HG02840 (cell line): ENCODE data around the gene DTD1.
"Not testable (repeated sequence)": the region's sequence is repeated elsewhere in the genome, so short reads cannot be mapped to it uniquely, and the experiment has no call there.

Experiments
- ATAC-seq: cut with Tn5 transposase; IDR thresholded peaks from one replicate; pipeline ENCODE4 v1.9.1; 2021; ENCODE audit warnings: mild to moderate bottlenecking, moderate library complexity, moderate number of reproducible peaks; ENCODE audit not compliant: unreplicated experiment, low FRiP score

Gene DTD1

DNA sequence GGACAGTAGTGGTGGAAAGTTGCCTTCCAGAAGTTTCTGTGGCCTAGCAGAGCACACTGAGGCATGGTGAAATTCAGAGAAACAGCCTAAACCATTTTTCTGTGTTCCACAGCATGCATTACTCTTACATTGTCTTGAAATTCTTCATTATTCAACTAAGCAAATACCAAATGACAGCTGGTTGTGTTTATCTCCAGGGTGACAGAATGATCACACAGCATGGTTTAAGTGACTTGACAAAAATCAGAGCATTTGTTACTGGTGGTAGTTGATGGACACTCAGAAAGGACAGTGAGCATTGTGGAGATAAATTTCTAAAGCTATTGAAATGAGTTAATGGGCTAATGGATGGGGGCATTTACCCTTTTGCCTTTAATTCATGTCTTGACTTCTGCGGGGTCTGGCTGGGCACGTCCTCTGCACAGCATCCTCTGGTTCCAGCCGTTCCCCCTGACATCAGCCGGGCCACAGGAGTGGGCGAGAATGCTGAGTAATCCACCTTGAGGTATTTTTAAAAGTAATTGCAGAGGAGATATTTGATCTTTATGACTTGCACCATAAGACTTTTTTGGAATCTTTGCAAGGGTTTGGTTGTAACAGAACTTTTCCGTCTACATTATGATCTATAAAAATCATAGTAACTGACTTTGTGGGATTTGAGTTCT is 146.8 kb downstream of the DTD1 start:
- ATAC-seq = no peak

DNA sequence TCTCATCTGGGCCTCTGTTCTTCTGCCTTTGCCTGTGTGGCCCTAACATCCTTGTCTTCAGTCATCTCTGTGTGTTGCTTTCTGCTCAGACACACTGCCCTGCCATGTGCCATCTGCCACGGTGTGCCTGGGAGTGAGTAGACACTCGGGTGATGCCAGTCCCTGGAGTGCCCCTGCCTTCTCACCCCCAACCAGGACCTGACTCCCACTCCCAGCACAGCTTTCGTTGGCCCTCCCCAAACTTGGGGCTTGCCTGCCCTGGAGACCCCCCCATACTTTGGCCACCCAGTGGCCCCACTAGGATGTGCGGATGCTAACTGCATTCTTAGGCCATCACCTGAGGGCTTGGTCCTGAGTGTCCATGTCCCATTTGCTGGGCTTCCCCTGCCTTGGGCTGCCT is 149.3 kb downstream of the DTD1 start:
- ATAC-seq = no peak

DNA sequence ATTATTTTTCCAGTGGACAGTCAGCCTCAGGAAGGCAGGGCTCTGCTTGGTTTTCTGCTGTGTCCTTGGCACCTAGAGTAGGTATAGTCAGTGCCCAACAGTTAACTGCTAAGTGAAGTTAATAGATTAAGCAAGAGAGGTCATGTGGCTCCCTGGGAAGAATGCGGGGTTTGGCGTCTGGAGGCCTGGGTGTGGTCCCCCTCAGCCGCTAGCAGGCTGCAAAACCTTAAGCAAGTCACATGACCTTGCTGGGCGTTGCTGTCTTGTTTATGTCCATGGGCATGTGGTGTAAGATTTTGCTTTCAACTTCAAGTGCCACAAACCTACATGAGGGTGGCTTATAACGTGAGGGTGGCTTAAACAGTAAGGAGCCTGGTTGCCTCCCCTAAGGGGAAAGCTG is 150.2 kb downstream of the DTD1 start:
- no peak for ATAC-seq

DNA sequence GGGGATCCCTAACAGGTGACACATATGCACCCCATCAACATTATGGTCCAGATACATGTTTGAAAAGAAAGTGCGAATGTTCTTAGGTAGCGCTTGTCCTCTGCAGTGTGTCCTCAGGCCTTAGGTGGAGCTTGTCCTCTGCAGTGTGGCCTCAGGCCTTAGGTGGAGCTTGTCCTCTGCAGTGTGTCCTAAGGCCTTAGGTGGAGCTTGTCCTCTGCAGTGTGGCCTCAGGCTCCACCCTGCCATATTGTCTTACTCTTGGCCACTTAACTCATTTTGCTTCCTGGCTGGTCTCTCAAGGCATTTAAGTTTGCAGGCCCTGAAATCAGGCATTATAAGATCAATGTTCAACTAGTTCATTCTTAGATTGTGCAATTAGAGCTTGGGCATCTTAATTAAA is 151.0 kb downstream of the DTD1 start:
- no peak for ATAC-seq

DNA sequence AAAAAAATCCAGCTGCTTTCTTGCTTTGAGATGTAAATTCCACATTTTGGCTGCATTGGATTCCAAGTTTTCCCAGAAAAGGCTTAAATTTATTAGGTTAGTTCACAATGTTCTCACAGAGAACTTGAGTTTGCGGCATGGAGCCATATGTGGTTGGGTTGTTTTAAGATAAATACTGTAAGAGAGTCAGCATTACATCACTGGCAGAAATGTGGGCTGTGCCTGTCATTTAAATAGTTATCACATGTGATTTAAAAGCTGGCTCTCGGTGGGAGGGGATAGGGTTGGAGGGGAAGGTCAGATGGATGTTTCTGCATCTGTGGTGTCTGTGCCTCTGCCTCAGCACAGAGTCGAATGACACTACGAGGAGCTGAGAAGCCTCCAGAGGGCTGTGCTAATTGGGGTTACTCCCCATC is 151.9 kb downstream of the DTD1 start:
- ATAC-seq = no peak

DNA sequence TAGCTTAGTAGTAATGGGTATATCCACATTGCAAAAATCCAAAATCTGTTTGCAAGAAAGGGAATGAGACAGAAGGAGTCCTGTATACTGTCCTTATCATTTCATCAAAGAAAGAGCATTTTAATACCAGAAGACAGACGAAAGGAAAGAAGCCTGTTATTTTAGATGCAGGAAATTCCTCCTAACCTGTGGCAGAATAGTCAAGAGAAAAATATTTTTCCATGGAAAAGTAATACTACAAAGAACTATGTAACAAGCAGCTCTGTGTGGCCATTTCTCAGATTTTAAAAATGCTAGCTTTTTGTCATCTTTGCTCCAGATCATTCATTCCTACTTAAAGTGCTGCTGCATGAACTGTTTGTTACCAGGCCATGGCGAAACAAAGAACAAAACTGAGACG is 152.9 kb downstream of the DTD1 start:
- no peak for ATAC-seq

DNA sequence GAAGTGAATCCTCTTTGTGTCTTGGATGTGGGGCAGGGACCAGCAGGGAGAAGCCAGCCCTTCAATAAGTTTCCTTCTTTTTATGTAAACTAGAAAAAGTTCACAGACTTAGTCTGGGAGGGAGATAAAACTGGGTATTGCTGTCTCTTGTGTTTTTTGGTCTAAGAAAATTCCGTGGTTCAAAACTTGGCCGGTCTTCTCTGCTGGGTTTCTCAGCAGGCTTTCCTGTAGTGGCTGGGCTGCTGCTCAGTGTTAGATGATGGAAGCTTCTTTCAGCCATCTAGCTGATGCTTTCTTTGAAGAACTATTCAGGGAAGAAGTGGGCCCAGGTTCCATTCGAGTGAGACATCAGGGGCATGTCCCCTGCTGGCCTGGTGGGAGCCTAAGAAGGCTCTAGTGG is 155.0 kb downstream of the DTD1 start:
- ATAC-seq = no peak

DNA sequence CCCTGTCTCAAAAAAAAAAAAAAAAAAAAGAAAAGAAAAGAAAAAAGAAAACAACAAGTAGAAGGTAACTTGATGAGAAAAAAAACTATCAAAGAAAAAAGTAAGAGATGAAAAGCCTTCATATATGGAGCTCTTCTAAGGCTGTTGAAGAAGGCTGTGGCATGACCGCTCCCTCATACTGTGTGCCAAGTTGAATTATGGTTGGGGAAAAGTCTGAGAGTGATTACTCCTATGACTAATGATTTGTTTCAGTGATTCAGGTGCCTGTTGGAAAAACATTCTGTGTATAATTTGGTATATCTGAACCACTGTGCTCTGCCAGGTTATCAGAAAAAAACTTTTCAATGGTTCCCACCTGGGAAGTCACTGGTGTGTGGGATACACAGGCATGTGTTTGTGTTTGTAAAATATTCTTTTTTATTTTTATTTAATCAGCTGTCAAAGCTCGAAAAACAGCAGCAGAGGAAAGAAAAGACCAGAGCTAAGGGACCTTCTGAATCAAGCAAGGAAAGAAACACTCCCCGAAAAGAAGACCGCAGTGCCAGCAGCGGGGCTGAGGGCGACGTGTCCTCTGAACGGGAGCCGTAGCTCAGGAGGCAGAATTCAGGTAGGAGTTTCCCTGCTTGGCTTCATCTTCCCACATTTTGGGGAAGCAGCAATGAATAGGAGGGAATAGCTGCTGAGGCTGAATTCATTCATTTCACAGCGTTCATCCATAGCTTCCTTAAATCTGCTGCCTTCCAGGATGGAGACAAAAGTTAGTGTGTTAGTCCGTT is 156.0 kb downstream of the DTD1 start:
- ATAC-seq = no peak

DNA sequence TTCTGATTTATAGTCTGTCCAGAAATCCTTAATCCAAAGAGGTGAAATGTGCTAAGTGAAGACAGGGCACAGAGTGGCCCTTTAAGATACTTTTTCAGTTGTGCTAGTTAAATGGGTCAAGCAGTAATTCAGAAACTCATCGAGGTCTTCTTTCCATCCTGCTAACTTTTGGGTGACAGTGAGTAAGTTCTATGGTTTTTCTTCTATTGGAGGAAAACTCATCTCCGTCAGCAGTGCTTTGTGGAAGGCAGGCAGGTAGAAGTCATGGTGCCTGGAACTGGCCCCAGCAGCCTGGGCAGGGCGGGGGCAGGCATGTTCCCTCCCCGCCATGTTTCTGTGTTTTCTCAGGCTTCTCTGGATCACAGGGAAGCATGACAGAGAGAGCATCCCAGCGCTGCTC is 159.2 kb downstream of the DTD1 start:
- no peak for ATAC-seq

DNA sequence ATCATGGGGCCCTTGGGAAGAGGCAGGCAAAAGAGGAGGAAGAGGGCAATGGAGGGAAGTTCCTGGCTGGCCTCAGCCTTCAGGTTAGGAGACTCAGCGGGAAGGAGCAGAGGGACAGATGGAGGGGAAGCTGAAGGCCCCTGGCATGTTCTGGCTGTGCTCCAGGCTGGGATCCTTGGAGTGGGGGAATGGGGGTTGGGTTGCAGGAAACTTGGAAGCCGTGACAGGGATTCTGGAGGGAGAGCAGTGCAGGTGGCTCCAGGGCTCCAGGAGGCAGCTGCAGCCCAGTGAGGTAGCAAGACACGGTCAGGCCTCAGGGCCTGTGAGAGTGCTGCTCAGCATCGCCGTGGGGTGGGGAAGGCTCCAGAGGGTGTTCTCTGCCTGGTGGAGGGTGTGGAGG is 161.1 kb downstream of the DTD1 start:
- ATAC-seq = no peak

DNA sequence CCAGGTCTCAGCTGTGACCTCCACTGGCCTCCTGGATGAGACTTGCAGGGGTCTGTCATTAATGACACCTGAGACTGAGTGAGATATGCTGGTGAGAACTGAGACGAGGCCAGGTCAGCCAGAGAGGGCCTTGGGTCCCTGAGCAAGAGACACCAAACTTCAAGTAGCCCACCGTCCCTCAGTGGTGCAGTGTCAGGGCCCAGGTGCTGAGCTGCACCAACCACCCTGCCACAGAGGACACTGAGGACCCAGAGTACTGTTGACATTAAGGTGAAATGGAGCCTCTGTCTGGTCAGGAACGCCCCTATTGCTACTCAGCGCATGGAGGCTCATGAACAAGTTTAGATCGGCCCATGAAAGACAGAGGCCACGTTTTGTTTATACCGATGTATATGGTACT is 161.7 kb downstream of the DTD1 start:
- ATAC-seq = no peak

DNA sequence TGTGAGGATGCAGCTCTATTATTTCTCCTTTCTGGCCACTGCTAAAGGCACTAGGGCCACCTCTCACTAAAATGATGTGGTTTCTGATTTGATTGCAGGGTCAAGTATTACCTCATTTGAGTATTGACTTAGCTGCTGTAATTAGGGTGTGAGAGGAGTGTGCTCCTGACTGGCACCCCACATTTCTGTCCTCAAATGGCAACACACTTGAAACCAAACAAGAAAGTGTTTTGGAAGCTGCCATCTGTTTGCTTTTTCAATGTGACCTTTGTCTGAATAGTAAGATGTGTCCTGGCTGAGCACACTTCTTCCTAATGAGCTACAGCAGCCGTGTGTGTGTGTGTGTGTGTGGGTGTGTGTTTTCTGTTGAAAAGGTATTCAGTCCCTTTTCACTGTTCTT is 162.9 kb downstream of the DTD1 start:
- no peak for ATAC-seq

DNA sequence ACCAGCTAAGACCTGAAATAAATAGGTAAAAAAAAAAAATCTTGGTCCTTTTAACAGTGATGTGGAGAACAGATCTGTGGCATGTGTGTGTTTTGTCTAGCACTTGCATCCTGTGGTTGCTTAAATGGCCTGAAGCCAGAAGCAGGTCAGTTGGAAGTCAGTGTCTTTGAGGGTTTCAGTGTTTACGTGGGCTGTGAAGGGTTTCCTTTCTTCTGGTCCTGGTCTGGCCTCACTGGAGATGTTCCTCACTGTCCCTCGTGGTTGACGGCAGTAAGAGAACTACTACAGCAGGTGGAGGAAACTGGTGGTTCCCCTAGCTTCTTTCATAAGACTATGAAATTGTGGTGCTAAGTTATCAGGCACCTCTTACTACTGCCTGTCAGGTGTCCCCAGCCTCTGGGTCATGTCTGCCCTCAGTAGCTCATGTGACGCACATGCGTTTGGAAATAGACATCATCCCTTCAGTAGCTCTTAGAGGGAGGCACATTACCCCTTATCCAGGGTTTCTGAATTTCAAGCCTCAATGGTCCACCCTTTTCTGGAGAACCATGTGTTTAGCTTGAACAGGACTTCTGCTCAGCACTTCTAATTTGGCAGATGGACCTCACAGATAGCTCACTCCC is 166.3 kb downstream of the DTD1 start:
- ATAC-seq = peak; percentile 98

DNA sequence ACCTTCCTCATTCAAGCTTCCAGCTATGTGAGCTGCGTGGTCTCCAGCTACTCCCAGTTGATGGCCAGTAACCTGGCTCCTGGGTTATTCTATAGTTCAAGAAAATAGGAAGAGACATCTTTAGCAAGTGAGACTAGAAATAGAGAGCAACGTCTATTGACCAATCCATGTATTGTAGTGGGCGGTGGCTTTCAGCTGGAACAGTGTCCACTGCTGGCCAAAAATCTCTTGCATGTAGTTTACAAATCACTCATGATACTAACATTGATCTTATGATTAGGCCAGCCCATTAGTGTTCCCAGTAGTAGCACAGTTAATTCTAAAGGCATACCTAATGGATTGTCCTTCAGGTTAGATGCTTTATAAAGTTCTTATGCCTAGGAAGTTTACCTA is 166.8 kb downstream of the DTD1 start:
- ATAC-seq = no peak

DNA sequence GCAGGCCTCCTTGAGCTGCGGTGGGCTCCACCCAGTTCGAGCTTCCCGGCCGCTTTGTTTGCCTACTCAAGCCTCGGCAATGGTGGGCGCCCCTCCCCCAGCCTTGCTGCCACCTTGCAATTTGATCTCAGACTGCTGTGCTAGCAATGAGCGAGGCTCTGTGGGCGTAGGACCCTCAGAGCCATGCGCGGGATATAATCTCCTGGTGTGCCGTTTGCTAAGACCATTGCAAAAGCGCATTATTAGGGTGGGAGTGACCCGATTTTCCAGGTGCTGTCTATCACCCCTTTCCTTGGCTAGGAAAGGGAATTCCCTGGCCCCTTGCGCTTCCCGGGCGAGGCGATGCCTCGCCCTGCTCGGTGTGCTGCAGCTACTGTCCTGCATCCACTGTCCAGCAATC is 173.0 kb downstream of the DTD1 start:
- not testable (repeated sequence) for ATAC-seq

DNA sequence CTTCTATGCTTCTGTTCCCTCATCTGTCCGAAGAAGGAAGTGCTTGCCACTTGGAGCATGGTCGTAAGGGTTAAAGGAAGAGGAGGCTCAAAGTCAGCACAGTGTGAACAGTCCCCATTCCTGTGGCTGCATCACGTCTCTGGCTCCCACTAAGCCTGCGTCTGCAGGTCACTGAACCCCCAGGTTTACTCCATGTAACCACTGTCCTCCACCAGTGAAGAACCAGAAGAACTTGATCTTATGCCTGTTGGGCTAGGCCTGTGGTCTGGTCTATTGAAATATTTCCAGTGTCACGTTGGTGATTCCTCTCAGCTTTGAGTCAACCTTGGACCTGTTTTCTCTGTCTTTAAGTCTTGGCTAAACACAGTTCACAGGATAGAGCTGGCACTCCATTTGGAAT is 179.8 kb downstream of the DTD1 start:
- ATAC-seq = no peak

DNA sequence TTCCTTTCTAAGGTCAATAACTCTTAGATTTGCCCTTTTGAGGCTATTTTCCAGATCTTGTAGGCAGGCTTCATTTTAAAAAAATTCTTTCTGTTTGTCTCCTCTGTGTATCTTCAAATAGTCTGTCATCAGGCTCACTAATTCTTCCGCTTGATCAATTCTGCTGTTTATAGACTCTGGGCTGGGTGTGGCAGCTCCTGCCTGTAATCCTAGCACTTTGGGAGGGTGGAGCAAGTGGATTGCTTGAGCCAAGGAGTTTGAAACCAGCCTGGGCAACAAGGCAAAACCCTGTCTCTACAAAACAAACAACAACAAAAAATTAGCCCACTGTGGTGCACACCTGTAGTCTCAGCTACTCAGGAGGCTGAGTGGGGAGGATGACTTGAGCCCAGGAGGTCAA is 185.7 kb downstream of the DTD1 start:
- no peak for ATAC-seq

DNA sequence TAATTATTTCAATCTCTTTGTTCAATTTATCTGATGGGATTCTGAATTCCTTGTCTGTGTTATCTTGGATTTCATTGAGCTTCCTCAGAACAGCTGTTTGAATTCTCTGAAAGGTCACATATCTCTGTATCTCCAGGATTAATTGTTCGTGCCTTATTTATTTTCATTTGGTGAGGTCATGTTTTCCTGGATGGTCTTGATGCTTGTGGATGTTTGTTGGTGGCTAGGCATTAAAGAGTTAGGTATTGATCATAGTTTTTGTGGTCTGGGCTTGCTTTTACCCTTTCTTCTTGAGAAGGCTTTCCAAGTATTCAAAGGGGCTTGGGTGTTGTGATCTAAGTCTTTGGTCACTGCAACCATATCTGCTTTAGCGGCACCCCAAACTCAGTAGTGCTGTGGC is 186.4 kb downstream of the DTD1 start:
- no peak for ATAC-seq

DNA sequence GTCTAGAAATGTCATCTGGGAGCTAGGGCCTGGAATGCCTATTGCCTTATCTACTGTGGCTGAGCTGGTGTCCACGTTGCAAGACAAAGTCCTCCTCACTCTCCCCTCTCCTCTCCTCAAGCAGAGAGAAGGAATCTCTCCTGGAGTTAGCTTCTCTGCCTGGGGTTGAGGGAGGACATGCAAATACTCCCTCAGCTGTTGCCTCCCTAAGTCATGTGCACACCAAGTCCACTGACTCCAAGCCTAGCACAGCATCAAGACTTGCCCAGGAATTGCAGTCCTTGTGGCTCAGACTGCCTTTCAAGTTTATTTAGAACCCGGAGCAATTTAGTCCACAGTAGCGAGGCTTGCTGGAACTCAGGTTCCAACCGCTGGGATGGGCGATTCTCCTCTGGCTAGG is 187.8 kb downstream of the DTD1 start:
- no peak for ATAC-seq

DNA sequence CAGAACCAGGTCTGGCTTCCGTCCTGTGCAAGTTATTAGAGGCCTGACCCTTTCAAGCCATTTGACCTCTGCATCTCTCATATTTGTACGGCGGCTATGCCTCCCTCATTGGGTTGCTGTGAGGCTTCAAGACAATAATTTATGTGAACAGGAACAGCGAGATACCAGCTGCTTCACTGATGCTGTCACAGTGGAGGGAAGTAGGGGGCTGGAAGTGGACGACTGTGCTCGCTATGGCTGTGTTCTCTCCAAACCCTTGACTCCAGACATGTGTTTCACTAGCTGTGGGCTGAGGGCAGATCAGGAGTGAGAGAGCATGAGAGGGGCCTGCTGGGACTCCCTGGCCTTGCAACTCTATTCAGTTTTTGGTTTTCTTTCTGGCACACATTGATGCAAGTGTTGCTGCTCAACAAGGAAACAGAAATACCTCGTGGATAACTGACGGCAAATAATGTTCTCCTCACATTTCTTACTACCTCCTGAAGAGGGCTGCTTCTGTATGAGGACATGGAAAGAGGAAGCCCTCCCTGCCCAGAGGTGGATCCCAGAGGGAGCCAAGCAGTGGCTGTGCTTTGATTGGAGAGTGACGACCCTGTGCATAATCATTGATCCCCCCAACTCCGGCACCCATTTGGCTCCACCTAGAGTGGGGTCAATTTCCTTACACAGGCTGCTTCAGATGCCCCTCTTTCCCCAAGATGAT is 191.0 kb downstream of the DTD1 start:
- no peak for ATAC-seq

DNA sequence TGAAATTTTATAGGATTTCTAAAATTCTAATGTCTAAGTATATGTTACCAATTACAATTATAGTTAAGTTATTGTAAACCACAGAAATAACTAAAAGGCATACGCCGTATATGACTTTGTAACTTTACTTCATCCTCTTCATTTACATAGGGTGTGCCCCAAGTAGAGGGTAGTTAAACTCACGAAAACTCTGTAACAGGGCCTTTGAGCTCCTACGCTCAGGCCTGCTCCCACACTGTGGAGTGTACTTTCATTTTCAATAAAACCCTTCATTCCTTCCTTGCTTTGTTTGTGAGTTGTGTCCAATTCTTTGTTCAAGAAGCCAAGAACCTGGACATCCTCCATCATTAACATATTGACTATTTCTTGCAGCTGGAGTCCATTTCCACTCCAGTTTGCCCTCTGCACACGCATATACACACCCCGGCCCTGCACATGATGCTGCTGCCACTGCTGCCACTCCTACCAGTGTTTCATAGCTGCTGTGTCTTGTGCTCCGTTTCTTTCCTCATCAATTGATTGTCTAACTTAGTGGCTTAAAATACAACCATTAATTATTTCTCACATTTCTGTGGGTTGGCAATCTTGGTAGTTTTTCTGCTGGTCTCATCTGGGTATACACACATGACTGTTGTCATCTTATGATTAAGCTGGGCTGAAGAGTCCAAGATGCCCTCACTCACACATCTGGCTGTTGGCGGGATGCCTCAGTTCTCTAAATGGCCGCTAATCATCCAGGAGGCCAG is 192.7 kb downstream of the DTD1 start:
- ATAC-seq = no peak
